Natural killer cell treated with Interleukin-12 subunit alpha and Interleukin-12 subunit beta and Interleukin-15 and Interleukin-18, amount 100 ng/mL, for 72 hours (primary cell): Measurements from ENCODE around the gene SLC40A1. TPM values are rescaled to one million over a fixed set of nuclear protein-coding genes. Genes with fewer than 3 reads are reported as not detected.

Experiments
- ATAC-seq, 2 donors: fragments of 150-1000 bp; cut with Tn5 transposase in 1 of 2; sonication (Bioruptor Pico), chemical (Tn5 transposase) in 1 of 2; 2 replicates each; pipeline ENCODE4 v1.10.0; 2021
- DNase-seq: peaks from one replicate; pipeline ENCODE4 v3.0.0; 2022; ENCODE audit warnings: low spot score
- H3K27ac Mint-ChIP-seq, 2 donors: 1 replicate in 1 of 2; 2 replicates in 1 of 2; pipeline ENCODE4 v1.8.0; 2022; ENCODE audit warnings: mixed read lengths in 2 of 2, mild to moderate bottlenecking in 1 of 2, moderate library complexity in 1 of 2
- H3K27me3 Mint-ChIP-seq, 2 donors: 1 replicate in 1 of 2; 2 replicates in 1 of 2; pipeline ENCODE4 v1.8.0; 2022; ENCODE audit warnings: mixed read lengths in 2 of 2
- H3K36me3 Mint-ChIP-seq: one replicate; pipeline ENCODE4 v1.8.0; 2022; ENCODE audit warnings: mixed read lengths
- H3K4me1 Mint-ChIP-seq, 2 donors: 1 replicate in 1 of 2; 2 replicates in 1 of 2; pipeline ENCODE4 v1.8.0; 2022; ENCODE audit warnings: low read depth in 2 of 2, mixed read lengths in 2 of 2, mild to moderate bottlenecking in 1 of 2
- H3K4me3 Mint-ChIP-seq: one replicate; pipeline ENCODE4 v1.8.0; 2022; ENCODE audit warnings: mixed read lengths
- H3K9me3 Mint-ChIP-seq: 2 replicates; pipeline ENCODE4 v1.8.0; 2022; ENCODE audit warnings: mixed read lengths
- total RNA-seq, 2 donors: library from RNA; stranded (reverse); gene quantifications; one replicate each; pipeline ENCODE4 v1.2.3, GENCODE V29; 2022

Gene SLC40A1
- total RNA-seq, 2 donors from 2014 or later, result 0.10 to 0.47 TPM

DNA sequence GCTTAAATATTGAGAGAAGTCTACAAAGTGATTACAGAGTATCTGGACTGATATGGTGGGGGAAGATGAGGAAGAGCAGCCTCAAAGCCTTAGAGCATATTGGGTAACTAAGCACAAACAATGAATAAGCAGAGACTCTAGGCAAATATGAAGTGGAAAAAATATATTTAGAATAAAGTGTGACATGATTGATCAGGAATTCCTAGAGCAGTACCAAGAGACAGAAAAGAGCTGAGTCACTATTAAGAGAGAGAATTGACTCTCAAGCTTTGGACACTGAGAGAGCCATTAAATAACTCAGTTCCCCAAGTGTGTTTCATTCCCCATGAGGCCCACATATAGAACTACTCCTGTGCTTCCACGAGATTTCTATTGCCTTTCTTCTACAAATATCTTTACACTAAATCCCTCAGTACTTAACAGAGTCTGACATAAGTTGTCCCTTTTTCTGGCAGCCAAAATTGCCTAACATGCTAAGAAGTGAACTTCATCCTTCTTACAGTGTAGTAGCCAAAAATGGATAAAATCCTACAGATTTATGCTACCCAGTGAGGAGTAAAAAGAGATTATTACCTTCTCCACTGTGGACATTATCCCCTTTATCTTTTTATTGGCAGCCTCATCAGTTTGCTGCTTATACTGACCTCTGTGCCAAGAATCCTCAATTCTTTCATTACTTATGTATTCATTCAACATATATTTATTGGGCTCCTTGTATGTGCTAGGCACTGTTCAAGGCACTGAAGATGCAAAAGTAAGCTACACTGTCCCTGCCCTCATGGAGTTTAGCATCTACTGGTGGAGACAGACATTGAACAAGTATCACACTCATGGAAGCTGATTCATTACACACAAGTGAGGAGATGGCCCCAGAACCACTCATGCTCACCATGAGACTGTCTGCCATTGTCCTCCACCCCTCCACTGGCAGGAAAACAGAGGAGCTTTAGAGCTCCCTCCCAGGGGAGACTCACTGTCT lies 45.4 kb downstream of the SLC40A1 start:
- Mint-ChIP-seq H3K27ac (no peak overlapping the region), H3K4me3 (no peak overlapping the region), H3K36me3 (no peaks in the 10 kb centered on the region), H3K9me3 (no peaks in the 10 kb centered on the region), H3K4me1 (no peaks in the 10 kb centered on the region), H3K27me3 (peaks cover 28 to 60% of the 10 kb centered on the region in 2 donors)
- DNase-seq (no peak), ATAC-seq (peak in 1 of 2 donors; percentile 11)

DNA sequence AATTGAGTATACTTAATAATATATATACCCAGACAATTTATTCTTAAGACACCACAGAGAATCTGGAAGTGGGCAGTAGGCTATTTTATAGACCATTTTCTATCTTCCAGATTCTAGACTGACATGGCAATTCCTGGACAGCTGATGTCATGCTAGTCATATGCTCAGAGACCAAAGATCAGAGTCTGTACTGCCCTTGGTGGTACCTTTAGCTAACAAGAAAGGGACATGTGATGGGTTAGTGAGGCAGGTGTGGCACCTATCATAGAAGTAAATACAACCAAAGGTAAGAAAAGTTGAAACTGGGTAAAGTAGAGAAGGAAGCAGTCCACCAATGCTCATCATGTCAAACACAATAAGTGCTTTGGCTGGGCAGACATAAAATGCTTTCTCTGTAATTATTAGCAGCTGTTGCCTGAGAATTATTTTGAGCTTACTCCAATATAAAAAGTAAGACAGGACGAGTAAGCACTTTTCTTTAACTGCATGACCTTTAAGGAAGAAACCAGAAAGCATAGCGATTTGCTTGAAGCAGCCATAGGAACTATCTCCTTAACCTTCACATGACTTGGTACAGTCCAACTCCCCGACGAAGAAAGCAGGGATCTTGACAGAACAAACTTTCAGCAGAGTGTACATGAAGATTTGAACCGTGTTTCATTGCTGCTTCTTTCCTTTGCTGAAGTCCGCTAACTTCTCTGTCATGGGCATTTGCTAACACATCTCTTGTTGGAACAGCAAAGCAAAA lies 47.1 kb downstream of the SLC40A1 start:
- Mint-ChIP-seq H3K9me3 (no peaks in the 10 kb centered on the region), H3K36me3 (no peaks in the 10 kb centered on the region), H3K27me3 (peaks cover 29 to 61% of the 10 kb centered on the region in 2 donors), H3K4me3 (no peak overlapping the region), H3K27ac (no peak overlapping the region), H3K4me1 (no peaks in the 10 kb centered on the region)
- no peak for DNase-seq
- no peak for ATAC-seq

DNA sequence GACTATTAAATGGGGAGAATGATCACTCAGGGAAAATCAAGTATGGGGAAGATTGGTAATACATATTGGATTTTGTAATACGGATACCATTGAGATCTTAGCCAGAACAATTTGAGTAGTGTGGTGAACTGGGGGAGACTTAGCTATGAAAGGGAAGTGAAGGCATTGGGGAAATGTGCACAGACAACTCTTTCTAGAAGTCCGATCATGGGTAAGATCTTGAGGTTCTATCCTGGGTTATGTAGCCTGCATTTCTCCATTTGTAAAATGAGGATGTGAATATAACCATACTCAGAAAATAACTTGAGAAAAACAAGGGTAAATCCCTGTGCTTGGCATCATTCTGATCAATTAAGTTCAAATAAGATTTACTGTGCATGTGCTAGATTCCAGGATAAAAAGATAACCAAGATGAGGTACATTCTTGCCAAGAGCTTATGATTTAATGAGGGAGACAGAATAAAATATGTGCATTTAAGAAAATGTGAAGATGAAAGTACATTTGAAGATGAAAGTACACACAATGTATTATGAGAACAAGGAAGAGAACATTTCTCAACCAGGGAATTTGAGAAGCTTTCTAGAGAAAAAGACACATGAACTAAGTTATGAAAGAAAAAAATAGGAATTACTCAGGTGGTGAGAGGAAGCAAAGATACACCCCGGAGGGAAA lies 49.5 kb downstream of the SLC40A1 start:
- Mint-ChIP-seq H3K9me3 (no peaks in the 10 kb centered on the region), H3K4me1 (no peaks in the 10 kb centered on the region), H3K27me3 (peaks cover 23 to 44% of the 10 kb centered on the region in 2 donors), H3K36me3 (no peaks in the 10 kb centered on the region), H3K4me3 (no peak overlapping the region), H3K27ac (no peak overlapping the region)
- DNase-seq (no peak), ATAC-seq (no peak)

DNA sequence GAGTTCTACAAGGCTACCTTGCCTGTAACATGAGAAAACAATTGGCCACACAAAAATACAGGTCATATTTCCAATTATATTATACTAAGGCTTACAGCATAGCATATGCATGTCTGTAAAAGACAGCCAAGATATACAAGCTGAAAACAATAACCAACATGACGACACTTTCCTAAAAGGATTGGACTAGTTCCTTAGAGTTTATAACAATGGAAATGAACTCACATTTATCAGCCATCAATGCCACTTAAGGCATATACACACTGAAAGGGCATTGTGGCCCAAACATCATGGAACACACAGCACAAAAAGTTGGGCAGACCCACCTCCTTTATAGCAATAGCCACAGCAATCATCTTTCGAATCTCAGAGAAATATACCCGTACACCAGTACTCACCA lies 52.0 kb downstream of the SLC40A1 start:
- ATAC-seq (no peak), DNase-seq (no peak)
- H3K9me3 Mint-ChIP-seq, result no peaks in the 10 kb centered on the region
- H3K4me1 Mint-ChIP-seq, result no peaks in the 10 kb centered on the region
- no peak overlapping the region for H3K27ac Mint-ChIP-seq
- no peak overlapping the region for H3K4me3 Mint-ChIP-seq
- H3K36me3 Mint-ChIP-seq, result no peaks in the 10 kb centered on the region
- peaks cover 13 to 33% of the 10 kb centered on the region in 2 donors for H3K27me3 Mint-ChIP-seq

DNA sequence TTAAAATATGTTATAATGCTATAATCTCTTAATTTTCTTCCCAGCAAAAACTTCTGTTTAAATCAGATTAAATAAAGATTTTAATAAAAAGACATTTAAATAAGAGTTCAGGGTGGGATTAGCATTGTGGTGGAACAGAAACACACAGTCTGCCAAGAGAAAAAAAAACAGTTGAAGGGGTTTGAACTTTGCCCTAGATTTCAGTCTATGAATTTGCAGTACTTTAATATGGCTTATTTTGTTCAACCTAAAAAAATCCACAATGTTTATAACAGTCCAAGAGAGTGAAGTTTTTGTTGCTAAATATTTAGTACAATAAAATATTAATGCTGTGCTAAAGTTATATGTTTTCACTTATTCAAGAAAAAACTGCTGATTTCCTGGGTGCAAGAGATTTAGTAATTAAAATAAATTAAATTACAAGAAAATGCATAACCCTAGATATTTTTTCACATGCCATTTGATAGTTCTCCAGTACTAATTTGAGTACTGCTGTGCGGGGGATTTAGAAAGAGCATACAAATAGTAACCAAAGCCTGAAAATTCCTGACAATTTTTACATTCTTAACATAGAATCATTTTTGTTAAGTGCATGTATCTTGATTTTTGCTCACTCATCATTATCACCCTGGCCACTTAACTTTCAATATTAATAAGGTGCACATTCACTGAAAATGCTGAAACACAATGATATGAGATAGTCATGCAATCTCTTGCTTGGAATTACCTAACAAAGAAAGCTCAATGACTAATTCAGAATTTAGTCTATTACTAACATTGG lies 52.6 kb downstream of the SLC40A1 start:
- no peak overlapping the region for H3K27ac Mint-ChIP-seq
- DNase-seq, result no peak
- no peaks in the 10 kb centered on the region for H3K9me3 Mint-ChIP-seq
- no peak overlapping the region for H3K4me3 Mint-ChIP-seq
- peaks cover 13 to 33% of the 10 kb centered on the region in 2 donors for H3K27me3 Mint-ChIP-seq
- no peak for ATAC-seq
- no peaks in the 10 kb centered on the region for H3K36me3 Mint-ChIP-seq
- H3K4me1 Mint-ChIP-seq, result no peaks in the 10 kb centered on the region

DNA sequence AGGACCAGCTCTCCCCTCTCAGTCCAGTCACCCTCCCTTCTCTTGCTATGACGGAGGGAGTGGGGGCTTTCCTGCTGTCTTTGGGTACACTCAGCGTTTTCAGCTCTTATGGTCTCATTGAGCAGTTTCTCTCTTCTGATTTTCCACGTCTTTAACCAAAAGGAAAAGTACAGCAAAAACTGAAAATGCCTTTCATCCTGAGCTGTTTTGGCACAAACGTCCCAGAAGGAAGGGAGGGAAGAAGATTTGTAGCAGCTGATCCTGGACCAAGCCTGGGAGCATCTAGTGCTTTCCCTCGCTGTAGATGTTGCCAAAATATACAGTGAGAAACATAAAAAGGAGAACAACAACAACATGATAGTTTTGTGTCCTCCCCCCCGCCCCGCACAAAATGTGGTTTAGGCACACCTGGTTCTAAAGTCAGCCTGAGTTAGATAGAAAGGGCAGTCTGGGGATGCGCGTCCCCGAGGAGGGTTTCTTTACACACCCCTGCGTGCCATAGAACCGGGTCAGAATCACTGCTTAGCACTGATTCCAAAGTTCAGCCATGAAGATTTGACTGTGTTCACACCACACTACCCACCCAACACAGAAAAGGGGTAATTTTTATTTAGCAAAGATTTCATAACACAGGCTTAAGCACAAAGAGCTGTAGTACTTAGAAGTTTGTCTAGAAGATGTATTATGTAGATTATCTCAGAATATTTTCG lies 53.4 kb downstream of the SLC40A1 start:
- H3K36me3 Mint-ChIP-seq, result no peaks in the 10 kb centered on the region
- no peaks in the 10 kb centered on the region for H3K9me3 Mint-ChIP-seq
- DNase-seq (no peak), ATAC-seq (no peak)
- no peak overlapping the region for H3K27ac Mint-ChIP-seq
- H3K4me1 Mint-ChIP-seq, result no peaks in the 10 kb centered on the region
- no peak overlapping the region for H3K4me3 Mint-ChIP-seq
- H3K27me3 Mint-ChIP-seq, result peaks cover 13 to 33% of the 10 kb centered on the region in 2 donors

DNA sequence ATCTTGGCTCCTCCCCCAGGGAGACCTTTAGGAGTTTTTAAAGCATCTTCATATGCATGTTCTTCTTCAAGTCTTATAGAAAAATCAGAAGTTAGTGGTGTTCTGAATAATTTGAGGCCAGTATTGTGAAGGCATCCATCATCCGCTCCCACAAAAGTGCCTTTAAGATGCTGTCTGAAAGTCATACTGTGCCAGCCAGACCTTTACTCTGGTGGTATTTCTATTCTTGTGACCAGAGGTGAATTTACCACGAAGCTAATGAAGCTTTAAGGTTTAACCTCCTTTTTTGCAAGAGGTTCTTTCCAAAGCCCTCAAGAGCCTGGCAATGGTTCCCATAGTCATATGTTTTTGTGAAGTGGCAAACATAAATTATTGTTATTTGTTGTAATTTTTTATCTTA lies 54.3 kb downstream of the SLC40A1 start:
- Mint-ChIP-seq H3K27me3 (peaks cover 12 to 30% of the 10 kb centered on the region in 2 donors), H3K27ac (no peak overlapping the region), H3K4me3 (no peak overlapping the region), H3K36me3 (no peaks in the 10 kb centered on the region), H3K4me1 (no peaks in the 10 kb centered on the region), H3K9me3 (no peaks in the 10 kb centered on the region)
- no peak for ATAC-seq
- no peak for DNase-seq

DNA sequence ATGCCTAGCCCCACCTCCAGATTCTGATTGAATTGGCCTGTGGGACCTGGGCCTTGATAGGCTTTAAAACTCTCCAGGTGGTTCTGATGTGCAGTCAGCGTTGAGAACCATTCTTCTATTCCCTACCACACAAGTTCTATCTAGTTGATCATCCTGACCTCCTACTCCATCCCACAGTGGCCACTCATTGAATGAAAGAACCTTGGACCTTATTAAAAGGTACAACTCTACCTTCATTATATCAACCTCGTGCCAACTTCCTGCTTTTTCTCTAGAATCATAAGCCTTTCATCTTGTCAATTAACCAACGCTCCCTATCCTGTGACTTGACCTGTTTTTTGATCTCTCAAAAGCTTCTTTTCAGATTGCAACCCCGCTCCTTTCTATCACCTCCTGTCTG lies 55.8 kb downstream of the SLC40A1 start:
- DNase-seq, result no peak
- Mint-ChIP-seq H3K4me1 (no peaks in the 10 kb centered on the region), H3K36me3 (no peaks in the 10 kb centered on the region), H3K27ac (no peak overlapping the region), H3K4me3 (no peak overlapping the region), H3K27me3 (peaks cover 2 to 16% of the 10 kb centered on the region in 2 donors), H3K9me3 (no peaks in the 10 kb centered on the region)
- no peak for ATAC-seq

DNA sequence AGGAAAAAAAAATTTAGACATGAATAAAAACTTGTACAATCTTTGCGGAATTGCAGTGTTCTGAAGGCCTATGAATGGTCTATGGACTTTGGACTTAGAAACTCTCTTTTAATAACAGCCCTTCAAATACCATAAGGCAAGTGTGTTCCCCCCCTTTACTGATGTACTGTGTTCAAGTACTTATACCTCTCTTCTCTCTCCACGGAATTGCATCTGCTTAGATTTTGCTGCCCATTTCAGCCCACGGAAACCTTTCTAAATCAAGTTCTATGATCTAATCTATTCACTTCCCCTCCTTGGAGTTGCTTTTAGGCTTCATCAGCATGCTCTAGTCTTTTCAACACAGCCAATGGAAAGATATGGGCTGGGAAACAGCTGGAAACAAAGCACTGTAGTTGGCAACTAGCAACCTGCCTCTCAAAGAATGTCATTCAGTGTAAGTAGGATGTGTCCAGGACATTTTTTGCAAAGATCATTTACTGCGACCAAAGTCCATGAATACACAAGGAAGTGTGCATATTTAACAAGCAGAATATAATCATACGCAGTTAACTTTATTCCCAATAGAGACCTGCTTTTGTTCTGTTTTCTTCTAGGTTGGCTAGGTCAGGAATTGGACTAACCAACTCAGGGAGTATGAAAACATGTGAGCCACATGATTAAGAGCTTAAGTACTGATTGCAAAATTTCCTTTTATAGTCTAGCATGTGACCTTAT lies 58.0 kb downstream of the SLC40A1 start:
- H3K9me3 Mint-ChIP-seq, result no peaks in the 10 kb centered on the region
- DNase-seq (no peak), ATAC-seq (no peak)
- H3K36me3 Mint-ChIP-seq, result no peaks in the 10 kb centered on the region
- H3K4me1 Mint-ChIP-seq, result no peaks in the 10 kb centered on the region
- H3K27ac Mint-ChIP-seq, result no peak overlapping the region
- no peak overlapping the region for H3K4me3 Mint-ChIP-seq
- peaks cover 3 to 13% of the 10 kb centered on the region in 2 donors for H3K27me3 Mint-ChIP-seq

DNA sequence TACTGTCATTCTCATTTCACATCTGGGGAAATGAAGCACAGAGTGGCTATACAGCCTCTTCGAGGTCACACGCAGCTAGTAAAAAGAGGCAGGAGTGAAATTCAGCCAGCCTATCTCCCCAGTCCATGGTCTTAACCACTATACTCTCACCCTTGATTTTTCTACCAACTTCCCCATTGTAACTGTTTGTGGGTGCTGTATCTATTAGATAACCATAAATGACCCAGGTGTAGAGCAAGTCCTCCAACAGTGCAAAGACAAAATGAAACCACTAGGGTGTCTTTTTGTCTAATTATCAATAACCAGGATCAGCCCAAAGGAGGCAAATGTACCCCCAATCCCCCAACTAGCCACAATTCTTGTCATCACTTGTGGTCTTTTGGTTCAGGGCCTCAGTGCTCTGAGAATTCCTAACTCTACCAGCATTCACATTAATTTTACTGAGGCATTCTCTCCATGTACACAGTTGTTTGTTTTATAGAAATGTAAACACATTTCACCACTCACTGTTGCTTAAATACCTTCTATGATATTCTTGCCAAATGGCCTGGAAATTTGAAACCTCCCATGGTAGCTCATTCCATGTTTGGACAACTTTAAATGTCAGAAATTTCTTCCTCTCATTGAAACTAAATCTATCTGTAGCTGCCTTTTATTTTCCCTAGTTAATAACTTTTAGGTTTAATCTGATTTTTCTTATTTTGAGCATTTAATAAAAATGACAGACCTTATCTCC lies 58.7 kb downstream of the SLC40A1 start:
- H3K9me3 Mint-ChIP-seq, result no peaks in the 10 kb centered on the region
- no peak for ATAC-seq
- DNase-seq, result no peak
- no peak overlapping the region for H3K4me3 Mint-ChIP-seq
- H3K4me1 Mint-ChIP-seq, result no peaks in the 10 kb centered on the region
- H3K36me3 Mint-ChIP-seq, result no peaks in the 10 kb centered on the region
- no peak overlapping the region for H3K27ac Mint-ChIP-seq
- peaks cover 3 to 18% of the 10 kb centered on the region in 2 donors for H3K27me3 Mint-ChIP-seq

DNA sequence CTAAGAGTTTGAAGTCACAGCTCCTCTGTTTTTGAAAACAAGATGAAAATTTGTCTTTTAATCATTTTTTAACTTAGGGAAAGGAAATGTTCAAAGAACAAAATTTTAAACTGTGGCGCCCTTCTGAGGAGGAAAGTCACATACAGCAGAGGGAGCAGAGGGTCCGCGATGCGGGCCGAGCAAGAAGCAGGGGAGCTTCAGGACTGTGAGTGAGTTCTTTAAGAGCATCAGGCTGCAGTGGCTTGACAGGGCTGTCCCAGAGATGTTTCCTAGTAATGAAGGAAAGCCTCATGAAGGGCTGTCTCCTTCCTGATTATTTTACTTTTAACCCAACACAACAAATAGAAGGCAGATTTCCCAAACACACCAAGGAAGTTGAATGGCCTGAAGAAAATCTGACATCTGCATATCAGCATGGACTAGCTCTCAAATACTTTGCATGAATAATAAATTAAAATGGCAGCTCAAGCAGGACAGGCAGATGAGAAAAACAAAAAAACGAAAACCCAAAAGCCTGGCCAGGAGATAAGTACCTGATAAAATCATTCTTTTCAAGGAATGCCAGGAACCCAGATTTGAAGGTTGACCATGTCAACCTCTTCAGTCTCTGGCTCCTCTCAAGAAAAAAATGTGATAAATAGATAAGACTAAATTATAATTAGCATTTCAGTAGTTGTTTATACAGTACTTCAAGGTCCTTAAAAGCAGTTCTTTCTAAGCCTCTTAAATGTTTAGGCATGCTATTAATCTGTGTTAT lies 60.8 kb downstream of the SLC40A1 start:
- Mint-ChIP-seq H3K36me3 (no peaks in the 10 kb centered on the region), H3K4me3 (no peak overlapping the region), H3K27me3 (peaks cover 5 to 16% of the 10 kb centered on the region in 2 donors), H3K4me1 (no peaks in the 10 kb centered on the region), H3K9me3 (no peaks in the 10 kb centered on the region), H3K27ac (no peak overlapping the region)
- ATAC-seq (no peak), DNase-seq (no peak)
